Immature natural killer cell (primary cell): ENCODE results near the gene HBD. TPM values are rescaled to one million over a fixed set of nuclear protein-coding genes. Genes with fewer than 3 reads are reported as not detected.

Experiments used
- DNase-seq, 3 donors: peaks; one replicate each; pipeline ENCODE4 v3.0.0; 2022; ENCODE audit warnings: mixed read lengths in 1 of 3
- H3K27ac Mint-ChIP-seq, 6 donors: one replicate each; pipeline ENCODE4 v1.8.0; 2020; ENCODE audit warnings: mixed read lengths in 6 of 6, mild to moderate bottlenecking in 5 of 6, inconsistent platforms in 4 of 6, moderate library complexity in 3 of 6
- H3K27me3 Mint-ChIP-seq, 3 donors: one replicate each; pipeline ENCODE4 v1.8.0; 2020 to 2021; ENCODE audit warnings: low read depth in 3 of 3, mild to moderate bottlenecking in 3 of 3, mixed read lengths in 3 of 3, moderate library complexity in 3 of 3, inconsistent platforms in 1 of 3
- H3K36me3 Mint-ChIP-seq, 3 donors: one replicate each; pipeline ENCODE4 v1.8.0; 2020; ENCODE audit warnings: mixed read lengths in 3 of 3, inconsistent platforms in 2 of 3, mild to moderate bottlenecking in 2 of 3
- H3K4me1 Mint-ChIP-seq, 2 donors: one replicate each; pipeline ENCODE4 v1.8.0; 2020; ENCODE audit warnings: inconsistent platforms in 2 of 2, mild to moderate bottlenecking in 2 of 2, mixed read lengths in 2 of 2, moderate library complexity in 1 of 2
- H3K4me3 Mint-ChIP-seq, 5 donors: one replicate each; pipeline ENCODE4 v1.8.0; 2020; ENCODE audit warnings: mild to moderate bottlenecking in 5 of 5, mixed read lengths in 5 of 5, inconsistent platforms in 3 of 5, moderate library complexity in 3 of 5
- H3K9me3 Mint-ChIP-seq, 6 donors: one replicate each; pipeline ENCODE4 v1.8.0; 2020; ENCODE audit warnings: mild to moderate bottlenecking in 6 of 6, mixed read lengths in 6 of 6, inconsistent platforms in 4 of 6, moderate library complexity in 3 of 6
- polyA plus RNA-seq, 3 donors: library from polyadenylated mRNA; unstranded; fragments of 300-500 nt; fragmentation: Illumina TruSeq; gene quantifications; one replicate each; pipeline ENCODE4 v1.2.3, GENCODE V29; 2021

The HBD gene
- polyA plus RNA-seq, 3 donors from 2014 or later: 1.2 TPM; not detected in 2

DNA sequence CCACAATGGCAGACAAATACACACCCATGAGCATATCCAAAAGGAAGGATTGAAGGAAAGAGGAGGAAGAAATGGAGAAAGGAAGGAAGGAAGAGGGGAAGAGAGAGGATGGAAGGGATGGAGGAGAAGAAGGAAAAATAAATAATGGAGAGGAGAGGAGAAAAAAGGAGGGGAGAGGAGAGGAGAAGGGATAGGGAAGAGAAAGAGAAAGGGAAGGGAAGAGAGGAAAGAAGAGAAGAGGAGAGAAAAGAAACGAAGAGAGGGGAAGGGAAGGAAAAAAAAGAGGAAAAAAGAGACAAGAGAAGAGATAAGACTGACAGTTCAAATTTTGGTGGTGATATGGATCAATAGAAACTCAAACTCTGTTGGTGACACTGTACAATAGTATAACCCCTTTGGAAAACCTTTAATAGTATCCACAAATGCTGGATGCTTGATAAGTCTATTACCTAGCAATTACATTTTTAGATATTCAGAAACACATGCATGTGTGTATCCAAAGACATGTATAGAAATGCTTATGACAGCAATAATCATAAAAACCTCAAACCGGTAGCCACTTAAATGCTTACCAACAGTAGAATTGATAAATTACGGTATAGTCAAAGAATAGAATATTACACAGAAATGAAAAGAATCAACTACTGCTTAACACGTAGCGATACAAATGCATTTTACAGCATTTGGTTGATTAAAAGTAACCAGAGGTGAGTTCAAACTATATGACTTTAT lies 1.2 kb upstream of the HBD start:
- peaks cover 0 to 1% of the 10 kb centered on the region in 2 donors for H3K4me1 Mint-ChIP-seq
- H3K9me3 Mint-ChIP-seq: peaks cover 0 to under 1% (median 0%) of the 10 kb centered on the region in 6 donors
- H3K4me3 Mint-ChIP-seq: no peak overlapping the region
- no peak for DNase-seq
- peaks cover 0 to 1% (median 0%) of the 10 kb centered on the region in 3 donors for H3K27me3 Mint-ChIP-seq
- H3K27ac Mint-ChIP-seq: no peak overlapping the region
- no peaks in the 10 kb centered on the region for H3K36me3 Mint-ChIP-seq

DNA sequence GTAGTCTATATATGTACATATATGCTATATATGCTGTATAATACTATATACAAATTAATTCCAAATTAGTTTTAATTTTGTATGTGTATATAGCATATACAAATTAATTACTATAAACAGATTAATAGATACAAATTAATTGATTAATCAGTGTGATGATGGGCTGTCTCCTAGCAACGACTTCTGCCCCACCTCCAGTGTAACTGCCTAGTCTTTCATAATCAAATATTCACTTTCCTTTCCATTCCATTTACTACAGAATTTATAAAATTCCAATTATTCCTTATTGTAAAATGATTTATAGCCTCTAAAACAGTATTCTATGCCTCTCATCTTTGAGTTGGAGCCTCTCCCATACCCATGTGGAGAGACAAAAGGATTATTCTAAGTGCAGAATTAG lies 976 bp downstream of the HBD start:
- no peak overlapping the region for H3K4me3 Mint-ChIP-seq
- DNase-seq: no peak
- H3K36me3 Mint-ChIP-seq: no peaks in the 10 kb centered on the region
- peaks cover 0 to 1% (median 0%) of the 10 kb centered on the region in 3 donors for H3K27me3 Mint-ChIP-seq
- peaks cover 0 to 1% of the 10 kb centered on the region in 2 donors for H3K4me1 Mint-ChIP-seq
- no peaks in the 10 kb centered on the region for H3K9me3 Mint-ChIP-seq
- H3K27ac Mint-ChIP-seq: no peak overlapping the region

DNA sequence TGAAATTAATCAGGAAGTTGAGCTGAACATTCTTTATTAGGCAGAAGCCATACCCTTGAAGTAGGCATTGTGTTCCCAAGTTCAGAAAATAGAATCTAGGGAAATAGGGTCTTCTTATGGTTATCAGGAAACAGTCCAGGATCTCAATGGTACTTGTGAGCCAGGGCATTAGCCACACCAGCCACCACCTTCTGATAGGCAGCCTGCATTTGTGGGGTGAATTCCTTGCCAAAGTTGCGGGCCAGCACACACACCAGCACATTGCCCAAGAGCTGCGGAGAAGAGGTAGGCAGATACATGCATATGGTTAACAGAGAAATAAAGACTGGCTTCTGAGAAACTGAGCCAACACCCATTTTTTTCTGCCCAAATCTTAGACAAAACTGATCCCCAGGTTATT lies 1.5 kb downstream of the HBD start:
- Mint-ChIP-seq H3K9me3 (no peaks in the 10 kb centered on the region), H3K36me3 (no peaks in the 10 kb centered on the region), H3K27me3 (peaks cover 0 to 1% (median 0%) of the 10 kb centered on the region in 3 donors), H3K27ac (no peak overlapping the region), H3K4me1 (peaks cover 0 to 1% of the 10 kb centered on the region in 2 donors), H3K4me3 (no peak overlapping the region)
- no peak for DNase-seq

DNA sequence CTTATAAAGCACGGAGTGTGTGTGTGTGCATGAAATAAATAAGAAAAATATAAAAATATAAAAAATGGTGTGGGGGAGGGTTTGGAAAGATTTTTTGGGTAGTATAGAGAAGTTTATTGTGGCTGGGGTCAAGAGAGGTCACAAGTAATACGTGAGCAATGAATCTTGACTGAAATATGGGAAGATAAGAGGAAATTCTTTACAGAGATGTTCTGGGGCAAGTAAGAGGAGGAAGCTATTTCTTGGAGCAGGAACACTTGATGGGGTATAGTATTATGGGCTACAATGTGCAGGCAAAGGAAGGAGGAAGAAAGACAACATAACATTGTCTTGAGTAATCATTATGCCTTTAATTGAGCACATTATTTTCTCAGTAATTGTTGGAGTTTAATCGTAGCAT lies 2.1 kb downstream of the HBD start:
- Mint-ChIP-seq H3K4me3 (no peak overlapping the region), H3K27me3 (no peaks in the 10 kb centered on the region), H3K36me3 (no peaks in the 10 kb centered on the region), H3K4me1 (peaks cover 0 to 1% of the 10 kb centered on the region in 2 donors), H3K27ac (no peak overlapping the region), H3K9me3 (peaks cover 0 to under 1% (median 0%) of the 10 kb centered on the region in 6 donors)
- no peak for DNase-seq

DNA sequence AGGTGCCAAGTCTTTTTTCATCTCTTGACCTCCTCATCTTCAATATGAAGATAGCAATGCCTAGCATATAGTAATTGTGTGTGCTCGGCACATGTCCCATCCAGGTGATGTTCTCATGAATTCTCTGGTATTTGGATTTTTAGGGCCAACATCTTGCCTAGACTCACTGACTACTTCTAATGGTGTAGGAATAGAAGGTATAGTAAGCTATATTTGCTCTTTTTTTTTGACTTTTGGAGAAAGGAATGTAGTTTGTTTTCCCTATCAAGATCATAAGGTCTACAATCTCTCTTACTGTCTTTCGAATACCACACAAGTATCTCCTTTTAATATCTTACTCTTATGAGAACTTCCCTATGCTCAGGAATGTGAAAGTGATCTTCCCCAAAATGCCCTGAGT lies 3.2 kb downstream of the HBD start:
- Mint-ChIP-seq H3K9me3 (peaks cover 0 to 2% (median 0%) of the 10 kb centered on the region in 6 donors), H3K4me1 (peaks cover 0 to 1% of the 10 kb centered on the region in 2 donors), H3K36me3 (no peaks in the 10 kb centered on the region), H3K27me3 (no peaks in the 10 kb centered on the region), H3K27ac (no peak overlapping the region), H3K4me3 (no peak overlapping the region)
- DNase-seq: no peak

DNA sequence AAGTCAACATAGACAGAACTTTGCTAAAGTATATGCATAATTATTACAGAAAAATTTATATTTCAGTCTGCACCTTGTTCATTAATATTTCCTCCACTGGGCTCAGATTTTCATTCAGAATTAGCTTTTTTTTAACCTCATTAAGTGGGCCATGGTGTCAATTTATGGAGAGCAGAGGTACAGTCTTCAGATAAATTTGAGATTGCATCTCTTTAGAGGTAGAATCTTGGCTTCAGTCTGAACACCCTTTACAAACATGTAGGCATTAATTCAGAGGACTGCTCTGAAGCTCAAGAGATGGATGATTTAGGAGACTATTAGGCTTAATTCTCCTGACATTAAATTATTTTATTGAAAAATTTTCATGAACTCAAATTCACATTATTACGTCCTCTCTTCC lies 4.0 kb downstream of the HBD start:
- peaks cover 0 to 2% (median 0%) of the 10 kb centered on the region in 6 donors for H3K9me3 Mint-ChIP-seq
- no peaks in the 10 kb centered on the region for H3K36me3 Mint-ChIP-seq
- DNase-seq: no peak
- H3K27ac Mint-ChIP-seq: no peak overlapping the region
- H3K27me3 Mint-ChIP-seq: no peaks in the 10 kb centered on the region
- H3K4me3 Mint-ChIP-seq: no peak overlapping the region
- H3K4me1 Mint-ChIP-seq: peaks cover 0 to 1% of the 10 kb centered on the region in 2 donors

DNA sequence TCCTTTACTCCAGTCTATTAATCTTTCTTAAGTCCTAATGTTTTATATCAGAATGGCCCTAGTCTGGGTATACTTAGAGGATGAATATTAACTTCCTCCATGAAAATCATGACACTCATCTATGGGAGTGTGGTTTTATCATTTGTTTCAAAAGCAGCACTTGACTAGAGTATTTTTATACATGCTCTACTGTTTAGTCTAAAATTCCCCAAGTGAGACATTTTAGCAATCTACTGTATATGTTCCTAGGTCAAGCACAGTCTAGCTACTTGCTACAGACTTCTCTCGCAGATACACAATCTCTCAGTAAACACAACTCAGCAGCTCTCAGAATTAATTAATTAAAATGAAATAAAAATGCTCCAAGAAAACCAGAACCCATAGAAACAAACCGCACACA lies 4.5 kb downstream of the HBD start:
- no peaks in the 10 kb centered on the region for H3K27me3 Mint-ChIP-seq
- no peak overlapping the region for H3K27ac Mint-ChIP-seq
- no peak for DNase-seq
- no peaks in the 10 kb centered on the region for H3K36me3 Mint-ChIP-seq
- peaks cover 0 to 2% (median 0%) of the 10 kb centered on the region in 6 donors for H3K9me3 Mint-ChIP-seq
- H3K4me1 Mint-ChIP-seq: peaks cover 0 to 1% of the 10 kb centered on the region in 2 donors
- H3K4me3 Mint-ChIP-seq: no peak overlapping the region

DNA sequence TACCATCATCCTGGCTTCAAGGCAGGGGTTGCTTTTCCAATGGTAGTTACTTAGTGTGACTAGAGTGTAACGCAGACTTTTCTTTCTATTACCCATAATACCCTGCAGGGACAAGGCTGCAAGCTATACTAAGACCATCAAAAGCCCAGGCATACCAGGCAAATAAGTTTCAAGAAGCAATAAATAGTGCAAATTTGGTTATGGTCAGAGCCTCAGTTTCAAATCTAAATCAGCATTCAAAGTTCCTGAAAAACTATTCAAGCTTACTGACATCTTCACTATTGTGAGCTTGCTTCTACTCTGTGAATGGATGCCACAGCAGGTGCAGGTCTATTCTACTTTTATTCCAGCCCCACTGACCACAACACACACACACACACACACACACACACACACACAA lies 4.9 kb downstream of the HBD start:
- H3K9me3 Mint-ChIP-seq: peaks cover 0 to 2% (median 0%) of the 10 kb centered on the region in 6 donors
- no peaks in the 10 kb centered on the region for H3K36me3 Mint-ChIP-seq
- no peaks in the 10 kb centered on the region for H3K27me3 Mint-ChIP-seq
- peaks cover 0 to under 1% of the 10 kb centered on the region in 2 donors for H3K4me1 Mint-ChIP-seq
- H3K4me3 Mint-ChIP-seq: no peak overlapping the region
- no peak overlapping the region for H3K27ac Mint-ChIP-seq
- no peak for DNase-seq

DNA sequence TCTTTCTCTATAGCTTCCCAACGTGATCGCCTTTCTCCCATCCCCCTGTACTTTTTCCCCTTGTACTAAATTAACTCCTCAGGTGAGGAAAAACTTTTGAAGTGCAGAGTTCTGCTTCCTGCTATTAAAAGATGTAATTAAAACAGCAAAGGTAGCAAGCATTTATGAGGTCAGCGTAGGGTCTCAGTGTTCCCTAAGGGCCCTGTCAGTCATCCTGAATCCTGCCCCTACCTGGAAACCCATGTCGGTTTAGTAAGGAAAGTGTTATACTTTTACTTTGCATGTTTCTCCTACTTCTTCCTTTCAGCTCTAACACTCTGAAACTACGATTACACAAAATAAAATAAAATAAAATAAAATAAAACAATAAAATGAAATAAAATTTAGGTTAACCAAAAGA lies 6.2 kb downstream of the HBD start:
- DNase-seq: no peak
- Mint-ChIP-seq H3K36me3 (no peaks in the 10 kb centered on the region), H3K4me3 (no peak overlapping the region), H3K4me1 (no peaks in the 10 kb centered on the region), H3K27ac (no peak overlapping the region), H3K9me3 (peaks cover 0 to 2% (median 0%) of the 10 kb centered on the region in 6 donors), H3K27me3 (no peaks in the 10 kb centered on the region)

DNA sequence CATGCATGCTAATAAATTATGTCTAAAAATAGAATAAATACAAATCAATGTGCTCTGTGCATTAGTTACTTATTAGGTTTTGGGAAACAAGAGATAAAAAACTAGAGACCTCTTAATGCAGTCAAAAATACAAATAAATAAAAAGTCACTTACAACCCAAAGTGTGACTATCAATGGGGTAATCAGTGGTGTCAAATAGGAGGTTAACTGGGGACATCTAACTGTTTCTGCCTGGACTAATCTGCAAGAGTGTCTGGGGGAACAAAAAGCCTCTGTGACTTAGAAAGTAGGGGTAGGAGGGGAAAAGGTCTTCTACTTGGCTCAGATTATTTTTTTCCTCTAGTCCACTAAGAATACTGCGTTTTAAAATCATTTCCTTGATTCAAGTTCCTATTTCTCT lies 6.6 kb downstream of the HBD start:
- no peaks in the 10 kb centered on the region for H3K36me3 Mint-ChIP-seq
- H3K9me3 Mint-ChIP-seq: peaks cover 0 to 2% (median 0%) of the 10 kb centered on the region in 6 donors
- H3K27ac Mint-ChIP-seq: no peak overlapping the region

DNA sequence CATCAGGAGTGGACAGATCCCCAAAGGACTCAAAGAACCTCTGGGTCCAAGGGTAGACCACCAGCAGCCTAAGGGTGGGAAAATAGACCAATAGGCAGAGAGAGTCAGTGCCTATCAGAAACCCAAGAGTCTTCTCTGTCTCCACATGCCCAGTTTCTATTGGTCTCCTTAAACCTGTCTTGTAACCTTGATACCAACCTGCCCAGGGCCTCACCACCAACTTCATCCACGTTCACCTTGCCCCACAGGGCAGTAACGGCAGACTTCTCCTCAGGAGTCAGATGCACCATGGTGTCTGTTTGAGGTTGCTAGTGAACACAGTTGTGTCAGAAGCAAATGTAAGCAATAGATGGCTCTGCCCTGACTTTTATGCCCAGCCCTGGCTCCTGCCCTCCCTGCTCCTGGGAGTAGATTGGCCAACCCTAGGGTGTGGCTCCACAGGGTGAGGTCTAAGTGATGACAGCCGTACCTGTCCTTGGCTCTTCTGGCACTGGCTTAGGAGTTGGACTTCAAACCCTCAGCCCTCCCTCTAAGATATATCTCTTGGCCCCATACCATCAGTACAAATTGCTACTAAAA lies 7.5 kb downstream of the HBD start, which contains the start of gene HBB:
HBB (minus strand) TSS at position 340 of the 579 bp plus-strand sequence; CDS start at position 290, 50 bp downstream.
- H3K4me1 Mint-ChIP-seq: no peaks in the 10 kb centered on the region
- no peak for DNase-seq

More for the DNA sequence above, 6.6 kb downstream of the HBD start:
- H3K4me1 Mint-ChIP-seq: no peaks in the 10 kb centered on the region
- no peak overlapping the region for H3K4me3 Mint-ChIP-seq
- no peaks in the 10 kb centered on the region for H3K27me3 Mint-ChIP-seq
- no peak for DNase-seq

DNA sequence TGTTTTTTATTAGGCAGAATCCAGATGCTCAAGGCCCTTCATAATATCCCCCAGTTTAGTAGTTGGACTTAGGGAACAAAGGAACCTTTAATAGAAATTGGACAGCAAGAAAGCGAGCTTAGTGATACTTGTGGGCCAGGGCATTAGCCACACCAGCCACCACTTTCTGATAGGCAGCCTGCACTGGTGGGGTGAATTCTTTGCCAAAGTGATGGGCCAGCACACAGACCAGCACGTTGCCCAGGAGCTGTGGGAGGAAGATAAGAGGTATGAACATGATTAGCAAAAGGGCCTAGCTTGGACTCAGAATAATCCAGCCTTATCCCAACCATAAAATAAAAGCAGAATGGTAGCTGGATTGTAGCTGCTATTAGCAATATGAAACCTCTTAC lies 8.8 kb downstream of the HBD start:
- Mint-ChIP-seq H3K27ac (no peak overlapping the region), H3K36me3 (no peaks in the 10 kb centered on the region), H3K4me3 (no peak overlapping the region), H3K9me3 (peaks cover 0 to 6% (median 1%) of the 10 kb centered on the region in 6 donors), H3K4me1 (no peaks in the 10 kb centered on the region), H3K27me3 (peaks cover 0 to 2% (median 0%) of the 10 kb centered on the region in 3 donors)
- no peak for DNase-seq

More for the DNA sequence above, 7.5 kb downstream of the HBD start, which contains the start of gene HBB:
- H3K36me3 Mint-ChIP-seq: no peaks in the 10 kb centered on the region
- no peak within 1 kb of the TSS for H3K4me3 Mint-ChIP-seq
- peaks cover 0 to 4% (median 0%) of the 10 kb centered on the region in 6 donors for H3K9me3 Mint-ChIP-seq
- no peak within 1 kb of the TSS for H3K27ac Mint-ChIP-seq
- H3K27me3 Mint-ChIP-seq: no peaks in the 10 kb centered on the region

DNA sequence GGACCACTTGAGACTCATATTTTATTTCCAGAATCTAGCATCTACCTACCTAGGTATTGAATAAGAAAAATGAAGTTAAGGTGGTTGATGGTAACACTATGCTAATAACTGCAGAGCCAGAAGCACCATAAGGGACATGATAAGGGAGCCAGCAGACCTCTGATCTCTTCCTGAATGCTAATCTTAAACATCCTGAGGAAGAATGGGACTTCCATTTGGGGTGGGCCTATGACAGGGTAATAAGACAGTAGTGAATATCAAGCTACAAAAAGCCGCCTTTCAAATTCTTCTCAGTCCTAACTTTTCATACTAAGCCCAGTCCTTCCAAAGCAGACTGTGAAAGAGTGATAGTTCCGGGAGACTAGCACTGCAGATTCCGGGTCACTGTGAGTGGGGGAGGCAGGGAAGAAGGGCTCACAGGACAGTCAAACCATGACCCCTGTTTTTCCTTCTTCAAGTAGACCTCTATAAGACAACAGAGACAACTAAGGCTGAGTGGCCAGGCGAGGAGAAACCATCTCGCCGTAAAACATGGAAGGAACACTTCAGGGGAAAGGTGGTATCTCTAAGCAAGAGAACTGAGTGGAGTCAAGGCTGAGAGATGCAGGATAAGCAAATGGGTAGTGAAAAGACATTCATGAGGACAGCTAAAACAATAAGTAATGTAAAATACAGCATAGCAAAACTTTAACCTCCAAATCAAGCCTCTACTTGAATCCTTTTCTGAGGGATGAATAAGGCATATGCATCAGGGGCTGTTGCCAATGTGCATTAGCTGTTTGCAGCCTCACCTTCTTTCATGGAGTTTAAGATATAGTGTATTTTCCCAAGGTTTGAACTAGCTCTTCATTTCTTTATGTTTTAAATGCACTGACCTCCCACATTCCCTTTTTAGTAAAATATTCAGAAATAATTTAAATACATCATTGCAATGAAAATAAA lies 9.5 kb downstream of the HBD start:
- DNase-seq: no peak
- no peaks in the 10 kb centered on the region for H3K4me1 Mint-ChIP-seq
- no peak overlapping the region for H3K4me3 Mint-ChIP-seq
- H3K27ac Mint-ChIP-seq: no peak overlapping the region
- H3K36me3 Mint-ChIP-seq: no peaks in the 10 kb centered on the region
- H3K27me3 Mint-ChIP-seq: peaks cover 0 to 2% (median 0%) of the 10 kb centered on the region in 3 donors
- peaks cover 0 to 6% (median 1%) of the 10 kb centered on the region in 6 donors for H3K9me3 Mint-ChIP-seq
